RWPE1 (cell line): ENCODE results near the gene ARFRP1.

Experiments
- CTCF ChIA-PET: fragments of 350-600 bp; sonication (Branson Sonifier 250); formaldehyde crosslinking; extraction: SDS; loops from one replicate; lab custom pipeline; 2021; lab: Yijun Ruan, JAX
- POLR2A ChIA-PET: fragments of 400-600 bp; formaldehyde crosslinking; extraction: SDS; loops from one replicate; lab custom pipeline; 2020; ENCODE audit warnings: antibody characterized with exemption; ENCODE audit not compliant: low non-redundant PET; lab: Yijun Ruan, JAX
- DNase-seq: peaks from one replicate; pipeline ENCODE4 v3.0.0; 2012; ENCODE audit warnings: low spot score
- H3K27ac ChIP-seq: fragments of 450-650 bp; 2 replicates; pipeline ENCODE4 v1.5.1; 2017
- CTCF ChIP-seq: fragments of 450-650 bp; conservative IDR thresholded peaks from 2 replicates; pipeline ENCODE4 v1.5.1; 2017; ENCODE audit warnings: low read depth, mild to moderate bottlenecking

Gene ARFRP1

GRCh38 chr20:63693083-63693732, 14.6 kb downstream of the ARFRP1 start:
- H3K27ac ChIP-seq = peak overlapping the region; percentile 89
- POLR2A ChIA-PET = interaction anchor here (1.4 kb wide), 1 partner anchor 10 kb away, joined by 5 read pairs; no protein-coding TSS in a partner anchor
- no peak for TF ChIP-seq CTCF
- CTCF ChIA-PET = no interaction called here
- no peak for DNase-seq

DNA sequence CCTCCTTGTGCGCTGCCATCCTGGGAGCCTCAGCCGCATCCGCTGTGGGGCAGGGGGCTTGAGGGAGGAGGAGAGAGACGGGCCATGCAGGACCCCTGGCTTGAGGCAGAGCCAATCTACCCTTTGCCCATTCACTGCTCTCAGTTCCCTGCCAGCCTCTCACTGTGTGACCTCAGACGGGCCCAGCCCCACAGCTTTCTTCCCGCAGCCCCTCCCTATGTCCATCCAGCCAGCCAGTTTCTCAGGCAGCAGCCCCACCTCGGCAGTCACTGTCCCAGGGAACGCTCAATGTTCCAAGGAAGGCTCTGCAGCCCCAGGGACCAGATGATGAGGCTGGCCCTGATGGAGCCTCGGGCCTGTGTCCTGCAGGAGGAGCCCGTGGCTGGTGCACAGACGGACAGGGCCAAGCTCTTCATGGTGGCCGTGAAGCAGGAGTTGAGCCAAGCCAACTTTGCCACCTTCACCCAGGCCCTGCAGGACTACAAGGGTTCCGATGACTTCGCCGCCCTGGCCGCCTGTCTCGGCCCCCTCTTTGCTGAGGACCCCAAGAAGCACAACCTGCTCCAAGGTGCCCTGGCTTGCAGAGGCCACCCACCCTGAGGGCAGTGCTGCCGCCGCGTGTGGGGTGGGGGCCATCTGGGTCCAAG, 15.2 kb downstream of the ARFRP1 start:
- no peak for TF ChIP-seq CTCF
- DNase-seq = no peak
- peak overlapping the region; percentile 89 for H3K27ac ChIP-seq
- CTCF ChIA-PET = no interaction called here
- POLR2A ChIA-PET = interaction anchor here (1.3 to 1.4 kb wide), 2 partner anchors 10 to 14 kb away, joined by 5 to 7 read pairs; no protein-coding TSS in a partner anchor

GRCh38 chr20:63691711-63692435, 15.9 kb downstream of the ARFRP1 start:
- H3K27ac ChIP-seq = peak overlapping the region; percentile 89
- DNase-seq = no peak
- ChIA-PET POLR2A (interaction anchor here (1.3 to 1.4 kb wide), 2 partner anchors 9 to 14 kb away, joined by 5 to 7 read pairs; no protein-coding TSS in a partner anchor), CTCF (no interaction called here)
- TF ChIP-seq CTCF = no peak

DNA sequence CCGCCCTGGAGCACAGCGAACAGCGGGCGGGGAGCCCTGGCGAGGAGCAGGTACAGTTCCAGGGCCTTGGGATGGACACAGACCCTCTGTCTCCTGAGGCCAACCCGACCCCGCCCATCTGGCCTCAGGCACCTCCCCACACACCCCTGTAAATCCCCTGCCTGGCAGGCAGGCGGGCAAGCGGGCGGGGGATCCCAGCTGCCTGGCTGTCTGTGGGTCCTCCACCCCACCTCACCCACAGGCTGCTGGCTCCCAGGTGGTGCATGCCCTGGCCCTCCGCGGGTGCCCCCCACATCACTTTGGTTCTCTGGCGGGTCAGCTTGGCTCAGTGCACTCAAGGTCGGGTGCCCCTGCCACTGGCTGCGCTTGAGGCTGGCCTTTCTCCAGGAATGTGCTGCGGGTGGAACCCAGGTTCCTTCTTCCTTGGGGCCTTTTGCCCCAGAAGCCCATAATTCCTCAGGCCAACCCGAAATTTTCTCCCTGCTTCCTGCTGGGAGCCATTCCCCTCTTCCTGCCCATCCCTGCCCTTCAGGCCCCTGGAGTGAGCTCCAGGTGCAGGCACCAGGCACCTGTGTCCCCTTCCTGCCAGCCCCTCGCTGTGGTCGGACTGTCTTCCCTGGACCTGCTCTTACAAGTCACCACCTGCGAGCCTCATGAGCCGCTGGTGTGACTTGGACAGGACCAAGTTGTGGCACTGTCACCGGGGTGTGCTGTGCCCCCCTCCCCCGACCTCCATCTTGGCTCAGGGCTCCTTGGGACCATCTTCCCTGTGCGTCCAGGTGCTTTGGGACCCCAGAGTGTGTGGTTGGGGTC, 16.7 kb downstream of the ARFRP1 start:
- CTCF ChIA-PET = no interaction called here
- H3K27ac ChIP-seq = peak overlapping the region; percentile 89
- no peak for DNase-seq
- no peak for TF ChIP-seq CTCF
- POLR2A ChIA-PET = interaction anchor here (1.3 kb wide), 1 partner anchor 15 kb away, joined by 7 read pairs; no protein-coding TSS in a partner anchor

GRCh38 chr20:63690003-63690897, 17.5 kb downstream of the ARFRP1 start:
- no peak for TF ChIP-seq CTCF
- ChIA-PET POLR2A (no interaction called here), CTCF (no interaction called here)
- peak overlapping the region; percentile 89 for H3K27ac ChIP-seq
- DNase-seq = no peak
